Karpas-422 (cell line): ENCODE measurements around the gene IBSP. TPM values are rescaled to one million over a fixed set of nuclear protein-coding genes. Genes with fewer than 3 reads are reported as not detected.

ENCODE experiments used
- DNase-seq: peaks from one replicate; pipeline ENCODE4 v3.0.0-alpha.2; 2015
- H2AFZ ChIP-seq: fragments of 200-600 bp; sonication (generic); 2 replicates; pipeline ENCODE4 v1.6.1; 2014; ENCODE audit warnings: antibody characterized with exemption, low read length, mixed read lengths
- H3K27ac ChIP-seq: fragments of 200-600 bp; sonication (generic); 2 replicates; pipeline ENCODE4 v1.5.1; 2014; ENCODE audit warnings: mild to moderate bottlenecking, low read length, moderate library complexity
- H3K27me3 ChIP-seq: fragments of 200-600 bp; sonication (generic); 2 replicates; pipeline ENCODE4 v1.6.1; 2014; ENCODE audit warnings: low read length, mixed read lengths
- H3K36me3 ChIP-seq: fragments of 200-600 bp; sonication (generic); 2 replicates; pipeline ENCODE4 v1.6.1; 2014; ENCODE audit warnings: low read length, mixed read lengths; ENCODE audit not compliant: insufficient read depth
- H3K4me1 ChIP-seq: fragments of 200-600 bp; sonication (generic); 2 replicates; pipeline ENCODE4 v1.6.1; 2014; ENCODE audit warnings: mild to moderate bottlenecking, low read length, mixed read lengths
- H3K4me2 ChIP-seq: fragments of 200-600 bp; sonication (generic); 2 replicates; pipeline ENCODE4 v1.6.1; 2014; ENCODE audit warnings: low read length, low read depth, mild to moderate bottlenecking; ENCODE audit not compliant: poor library complexity, severe bottlenecking
- H3K4me3 ChIP-seq: fragments of 200-600 bp; sonication (generic); 2 replicates; pipeline ENCODE4 v1.5.1; 2014; ENCODE audit warnings: mild to moderate bottlenecking, antibody characterized with exemption, low read length, mixed read lengths
- H3K79me2 ChIP-seq: fragments of 200-600 bp; sonication (generic); 2 replicates; pipeline ENCODE4 v1.6.1; 2014; ENCODE audit warnings: mild to moderate bottlenecking, low read length, mixed read lengths
- H3K9ac ChIP-seq: fragments of 200-600 bp; sonication (generic); 2 replicates; pipeline ENCODE4 v1.6.0; 2014; ENCODE audit warnings: low read length
- H3K9me2 ChIP-seq: fragments of 200-600 bp; sonication (generic), shearing (Covaris generic); replicated peaks from 2 replicates; pipeline ENCODE4 v1.6.0; 2014; ENCODE audit warnings: mild to moderate bottlenecking, low read length, moderate library complexity; ENCODE audit not compliant: insufficient read depth
- H3K9me3 ChIP-seq: fragments of 300-700, 200-600 bp; sonication (generic); 2 replicates; pipeline ENCODE4 v1.6.1; 2014; ENCODE audit warnings: low read length, mixed read lengths
- H4K20me1 ChIP-seq: fragments of 200-600 bp; sonication (generic); 2 replicates; pipeline ENCODE4 v1.6.1; 2014; ENCODE audit warnings: mild to moderate bottlenecking, antibody characterized with exemption, low read length, low read depth; ENCODE audit not compliant: insufficient read depth
- total RNA-seq: library from RNA; depleted of rRNA; stranded (reverse); fragments of >200 nt; shearing (Covaris generic); gene quantifications from 2 replicates; pipeline ENCODE4 v1.2.3, GENCODE V29; 2014; ENCODE audit warnings: low replicate concordance; rRNA removed

IBSP gene
- total RNA-seq = not detected in 2 replicates

GRCh38 chr4:87799301-87800113 lies at the start of gene IBSP:
TSS of gene IBSP (plus strand) at chr4:87799554. CDS start at chr4:87802362, 2,808 bp downstream.
- Histone ChIP-seq H3K27ac (no peak within 1 kb of the TSS), H3K27me3 (no peaks in the 10 kb centered on the region), H3K9ac (no peak within 1 kb of the TSS), H4K20me1 (no peaks in the 10 kb centered on the region), H2AFZ (no peak within 1 kb of the TSS), H3K4me3 (no peak within 1 kb of the TSS), H3K79me2 (no peaks in the 10 kb centered on the region), H3K9me3 (no peaks in the 10 kb centered on the region), H3K36me3 (no peaks in the 10 kb centered on the region), H3K9me2 (no peaks in the 10 kb centered on the region), H3K4me1 (no peaks in the 10 kb centered on the region), H3K4me2 (no peak within 1 kb of the TSS)
- DNase-seq = no peak

- Histone ChIP-seq H3K27me3 (no peaks in the 10 kb centered on the region), H3K4me3 (no peak overlapping the region), H3K36me3 (no peaks in the 10 kb centered on the region), H3K4me2 (no peak overlapping the region), H3K27ac (no peak overlapping the region), H3K9me2 (no peaks in the 10 kb centered on the region), H4K20me1 (no peaks in the 10 kb centered on the region), H2AFZ (no peak overlapping the region), H3K79me2 (no peaks in the 10 kb centered on the region), H3K9ac (no peak overlapping the region), H3K9me3 (no peaks in the 10 kb centered on the region), H3K4me1 (no peaks in the 10 kb centered on the region)
- DNase-seq = no peak
These were observed 49.5 kb upstream of the IBSP start for GRCh38 chr4:87749883-87750282.

- no peak for DNase-seq
These were observed 41.1 kb upstream of the IBSP start for GRCh38 chr4:87758270-87758669.

GRCh38 chr4:87762311-87762710 lies 37.0 kb upstream of the IBSP start:
- Histone ChIP-seq H3K4me1 (peaks cover 5% of the 10 kb centered on the region), H3K27me3 (no peaks in the 10 kb centered on the region), H3K27ac (no peak overlapping the region), H3K9me3 (no peaks in the 10 kb centered on the region), H3K36me3 (no peaks in the 10 kb centered on the region), H3K4me3 (no peak overlapping the region), H4K20me1 (no peaks in the 10 kb centered on the region), H2AFZ (no peak overlapping the region), H3K9ac (no peak overlapping the region), H3K9me2 (no peaks in the 10 kb centered on the region), H3K79me2 (no peaks in the 10 kb centered on the region), H3K4me2 (no peak overlapping the region)
- DNase-seq = no peak

More at GRCh38 chr4:87758270-87758669, 41.1 kb upstream of the IBSP start:
- H3K27ac ChIP-seq = no peak overlapping the region
- H3K4me3 ChIP-seq = no peak overlapping the region
- no peaks in the 10 kb centered on the region for H3K27me3 ChIP-seq
- no peak overlapping the region for H3K4me2 ChIP-seq
- no peaks in the 10 kb centered on the region for H3K79me2 ChIP-seq
- H3K9me2 ChIP-seq = no peaks in the 10 kb centered on the region
- H3K4me1 ChIP-seq = peaks cover 5% of the 10 kb centered on the region
- H3K36me3 ChIP-seq = no peaks in the 10 kb centered on the region
- no peak overlapping the region for H3K9ac ChIP-seq
- H3K9me3 ChIP-seq = no peaks in the 10 kb centered on the region
- H2AFZ ChIP-seq = no peak overlapping the region
- H4K20me1 ChIP-seq = no peaks in the 10 kb centered on the region

GRCh38 chr4:87781569-87781968 lies 17.8 kb upstream of the IBSP start:
- Histone ChIP-seq H3K4me3 (no peak overlapping the region), H2AFZ (no peak overlapping the region), H3K27ac (no peak overlapping the region), H3K79me2 (no peaks in the 10 kb centered on the region), H3K9me2 (no peaks in the 10 kb centered on the region), H3K9me3 (no peaks in the 10 kb centered on the region), H3K9ac (no peak overlapping the region), H4K20me1 (no peaks in the 10 kb centered on the region), H3K4me2 (no peak overlapping the region), H3K4me1 (no peaks in the 10 kb centered on the region), H3K27me3 (peaks cover 3% of the 10 kb centered on the region; the same call in 1 of the 2 replicates), H3K36me3 (no peaks in the 10 kb centered on the region)
- DNase-seq = no peak

GRCh38 chr4:87783781-87784180 lies 15.6 kb upstream of the IBSP start:
- Histone ChIP-seq H3K9ac (no peak overlapping the region), H3K4me3 (no peak overlapping the region), H3K9me2 (no peaks in the 10 kb centered on the region), H3K27me3 (peaks cover 3% of the 10 kb centered on the region; the same call in 1 of the 2 replicates), H2AFZ (no peak overlapping the region), H3K4me2 (no peak overlapping the region), H3K36me3 (no peaks in the 10 kb centered on the region), H3K27ac (no peak overlapping the region), H3K79me2 (no peaks in the 10 kb centered on the region), H4K20me1 (no peaks in the 10 kb centered on the region), H3K4me1 (no peaks in the 10 kb centered on the region), H3K9me3 (no peaks in the 10 kb centered on the region)
- no peak for DNase-seq

GRCh38 chr4:87785731-87786509 lies 13.4 kb upstream of the IBSP start:
- H3K4me2 ChIP-seq = no peak overlapping the region
- H3K9me2 ChIP-seq = no peaks in the 10 kb centered on the region
- H4K20me1 ChIP-seq = no peaks in the 10 kb centered on the region
- no peaks in the 10 kb centered on the region for H3K36me3 ChIP-seq
- H3K4me3 ChIP-seq = no peak overlapping the region
- H3K79me2 ChIP-seq = no peaks in the 10 kb centered on the region
- DNase-seq = no peak
- H3K27ac ChIP-seq = no peak overlapping the region
- H3K9ac ChIP-seq = no peak overlapping the region
- H2AFZ ChIP-seq = no peak overlapping the region
- H3K9me3 ChIP-seq = no peaks in the 10 kb centered on the region
- H3K4me1 ChIP-seq = no peaks in the 10 kb centered on the region
- H3K27me3 ChIP-seq = peaks cover 3% of the 10 kb centered on the region; the same call in 1 of the 2 replicates

- Histone ChIP-seq H3K79me2 (no peaks in the 10 kb centered on the region), H3K36me3 (no peaks in the 10 kb centered on the region), H3K4me1 (no peaks in the 10 kb centered on the region), H3K4me2 (no peak overlapping the region), H2AFZ (no peak overlapping the region), H4K20me1 (no peaks in the 10 kb centered on the region), H3K9me3 (no peaks in the 10 kb centered on the region), H3K9ac (no peak overlapping the region), H3K9me2 (no peaks in the 10 kb centered on the region), H3K4me3 (no peak overlapping the region), H3K27ac (no peak overlapping the region), H3K27me3 (no peaks in the 10 kb centered on the region)
- DNase-seq = no peak
These were observed 3.5 kb downstream of the IBSP start for GRCh38 chr4:87802858-87803257.
